Measurements from ENCODE around the gene CD2.
"Not testable (repeated sequence)": the region's sequence is repeated elsewhere in the genome, so short reads cannot be mapped to it uniquely, and the experiment has no call there.

Gene CD2

DNA sequence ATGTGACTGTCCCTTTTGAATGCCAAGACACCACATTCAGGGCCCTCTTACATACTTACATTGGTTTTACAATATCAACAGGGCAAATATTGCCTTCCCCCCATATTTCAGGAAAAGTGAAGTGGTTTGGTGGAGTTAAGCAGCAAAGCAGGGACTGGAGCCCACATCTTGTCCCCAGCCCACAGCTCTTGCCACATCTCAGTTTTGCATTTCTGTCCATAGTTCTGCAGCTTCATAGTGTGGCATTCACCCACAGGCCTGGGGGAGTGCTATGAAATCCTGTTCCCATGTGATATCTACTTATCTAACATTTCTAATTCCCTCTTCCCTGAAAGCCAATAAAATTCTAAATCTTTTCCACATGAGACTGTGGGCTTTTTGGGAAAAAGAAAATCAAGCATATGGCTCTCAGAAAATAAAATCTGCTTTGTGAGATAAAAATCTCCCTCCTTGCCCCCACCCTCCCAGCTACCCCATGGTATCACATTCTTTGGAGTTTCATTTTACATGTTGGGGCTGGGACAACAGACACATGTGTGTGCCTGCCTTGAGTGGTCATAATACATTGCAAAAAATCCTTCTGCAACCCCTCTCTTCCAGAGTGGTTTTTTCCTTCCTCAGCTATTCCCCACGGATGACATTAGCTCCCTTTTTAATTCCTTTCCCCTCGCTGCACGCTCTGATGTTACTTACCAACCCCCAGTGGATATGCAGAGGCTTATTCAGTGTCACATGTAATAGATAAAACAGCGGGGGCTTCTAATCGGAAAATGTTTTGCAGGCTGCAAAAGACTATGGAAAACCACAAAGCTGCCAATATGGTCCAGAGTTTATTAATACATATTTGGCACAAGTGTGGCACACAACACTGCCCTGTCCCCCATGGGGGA lies 20.5 kb upstream of the CD2 start:
- DNase-seq: no peak

GRCh38 chr1:116735246-116735645 lies 19.0 kb upstream of the CD2 start:
- DNase-seq: no peak

GRCh38 chr1:116737020-116737854 lies 17.0 kb upstream of the CD2 start:
- peak; percentile 16 for DNase-seq

DNA sequence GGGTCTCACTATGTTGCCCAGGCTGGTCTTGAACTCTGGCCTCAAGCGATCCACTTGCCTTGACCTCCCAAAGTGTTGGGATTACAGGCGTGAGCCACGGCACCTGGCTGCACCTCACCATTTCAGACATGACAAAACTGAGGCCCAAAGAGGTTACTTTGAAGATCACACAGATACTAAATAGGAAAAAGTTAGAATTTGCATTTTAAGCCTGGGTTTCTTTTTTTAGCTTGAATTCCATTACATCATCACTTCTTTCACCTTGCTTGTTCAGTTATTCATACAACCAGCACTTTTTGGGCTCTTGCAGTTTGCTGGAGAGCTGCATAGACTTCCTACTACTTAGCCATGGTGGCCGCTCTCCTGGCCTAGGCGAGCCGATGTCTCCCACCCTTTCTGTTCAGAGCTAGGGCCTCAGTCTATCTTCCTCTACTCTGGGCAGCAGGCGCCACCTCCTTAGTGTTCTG lies 16.3 kb upstream of the CD2 start:
- no peak for DNase-seq

DNA sequence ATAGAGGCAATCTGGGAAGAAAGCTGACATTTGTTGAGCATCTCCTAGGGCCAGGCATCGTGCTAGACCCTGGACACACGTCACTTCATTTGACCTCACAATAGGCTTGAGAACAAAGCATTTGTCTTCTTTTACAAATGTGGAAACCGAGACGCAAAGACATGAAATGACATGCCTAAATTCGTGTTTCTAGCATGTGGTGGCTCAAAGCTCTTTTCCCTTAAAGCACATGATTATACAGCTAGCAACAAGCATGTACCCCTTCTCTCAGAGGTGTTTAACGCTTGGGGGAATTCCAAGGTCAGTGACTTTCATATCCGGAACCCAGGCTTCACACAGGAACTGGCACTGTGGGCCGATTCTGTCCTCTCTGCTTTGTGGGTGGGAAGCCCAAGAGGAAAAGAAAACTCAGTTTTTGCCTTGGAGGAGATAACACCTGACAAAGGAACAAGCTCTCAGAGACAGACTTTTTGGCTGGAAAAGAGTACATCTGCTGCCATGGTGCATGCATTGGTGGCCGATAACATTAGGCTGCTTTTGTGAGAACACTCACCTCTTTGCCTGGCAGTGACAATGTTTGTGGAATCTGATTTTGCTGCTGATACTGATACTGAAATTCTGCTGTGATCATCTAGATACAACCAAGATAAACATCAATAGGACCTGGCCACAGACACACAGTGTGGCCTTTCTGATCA lies 15.4 kb upstream of the CD2 start:
- DNase-seq: no peak

- DNase-seq: no peak
These were observed 14.7 kb upstream of the CD2 start for GRCh38 chr1:116739371-116740012.

DNA sequence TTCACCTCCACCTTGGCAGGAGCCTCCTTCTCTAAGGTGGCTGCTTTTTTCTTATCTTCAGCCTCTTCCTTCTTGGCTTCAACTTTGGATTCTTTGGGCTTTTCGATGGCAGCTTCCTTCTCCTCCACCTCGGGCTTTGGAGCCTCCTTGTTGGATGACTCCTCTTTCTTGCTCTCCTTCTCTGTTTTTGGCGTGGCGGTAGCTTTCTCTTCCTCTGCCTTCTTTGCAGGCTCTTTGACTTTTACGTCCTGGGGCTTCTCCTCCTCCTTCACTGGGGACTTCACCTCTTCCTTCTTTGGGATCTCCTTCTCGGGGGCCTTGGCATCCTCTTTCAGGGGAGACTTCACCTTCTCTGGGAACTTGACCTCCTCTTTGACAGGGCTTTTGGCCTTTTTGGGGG lies 13.9 kb upstream of the CD2 start:
- no peak for DNase-seq

- DNase-seq: no peak
These were observed 13.5 kb upstream of the CD2 start for GRCh38 chr1:116740746-116741145.

DNA sequence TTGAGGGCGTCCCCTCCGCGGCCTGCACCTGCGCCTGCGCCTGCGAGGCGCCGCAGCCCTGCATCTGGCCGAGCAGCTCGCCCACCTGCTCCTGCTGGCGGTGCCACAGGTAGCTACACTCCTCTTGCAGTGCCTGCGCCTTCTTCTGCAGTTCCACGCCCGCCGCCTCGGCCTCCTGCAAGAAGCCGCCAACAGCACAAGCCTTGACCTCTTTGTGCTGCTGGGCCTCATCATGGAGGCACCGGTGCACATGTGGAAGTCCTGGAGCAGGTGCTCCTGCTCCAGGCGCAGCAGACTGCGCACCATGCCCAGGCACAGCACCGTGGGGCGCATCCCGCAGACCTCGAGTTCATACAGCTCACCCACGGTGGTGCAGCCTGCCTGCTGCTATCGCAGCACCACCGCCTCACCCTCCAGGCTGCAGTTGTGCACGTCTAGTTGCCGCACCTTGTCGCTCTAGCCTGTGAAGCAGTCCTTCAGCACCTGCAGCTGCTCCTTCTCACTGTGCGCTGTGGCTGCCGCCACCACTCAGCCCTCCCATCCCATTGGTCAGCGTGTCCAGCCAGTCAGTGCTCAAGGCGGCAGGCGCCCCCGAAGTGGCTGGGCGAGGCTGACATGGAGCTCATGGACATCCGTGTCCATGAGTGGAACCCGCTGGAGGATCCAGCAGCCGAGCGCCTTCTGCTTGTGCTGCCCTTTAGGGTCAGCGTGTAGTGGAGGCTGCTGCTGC lies 12.2 kb upstream of the CD2 start:
- no peak for DNase-seq

GRCh38 chr1:116743535-116743934 lies 10.7 kb upstream of the CD2 start:
- no peak for DNase-seq

GRCh38 chr1:116748272-116748671 lies 6.0 kb upstream of the CD2 start:
- no peak for DNase-seq

DNA sequence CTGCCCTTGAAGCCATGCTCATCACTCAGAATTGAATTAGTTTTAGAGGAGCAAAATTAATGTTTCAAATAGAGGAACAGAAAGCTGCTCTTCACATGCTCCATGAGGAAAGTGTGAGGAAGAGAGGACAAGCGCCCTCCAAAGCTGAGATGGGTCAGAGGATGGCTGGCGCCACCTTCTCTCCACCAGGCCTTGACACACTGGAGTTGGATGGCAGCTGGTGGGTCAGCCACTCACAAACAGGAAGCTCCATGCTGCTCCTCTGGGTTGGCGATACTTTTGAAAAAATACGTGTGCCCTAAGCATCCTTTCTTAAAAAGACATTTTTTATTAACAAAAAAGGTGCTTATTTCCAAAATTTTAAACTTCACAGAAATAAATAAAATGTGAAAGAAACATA lies 3.1 kb upstream of the CD2 start:
- DNase-seq: no peak

DNA sequence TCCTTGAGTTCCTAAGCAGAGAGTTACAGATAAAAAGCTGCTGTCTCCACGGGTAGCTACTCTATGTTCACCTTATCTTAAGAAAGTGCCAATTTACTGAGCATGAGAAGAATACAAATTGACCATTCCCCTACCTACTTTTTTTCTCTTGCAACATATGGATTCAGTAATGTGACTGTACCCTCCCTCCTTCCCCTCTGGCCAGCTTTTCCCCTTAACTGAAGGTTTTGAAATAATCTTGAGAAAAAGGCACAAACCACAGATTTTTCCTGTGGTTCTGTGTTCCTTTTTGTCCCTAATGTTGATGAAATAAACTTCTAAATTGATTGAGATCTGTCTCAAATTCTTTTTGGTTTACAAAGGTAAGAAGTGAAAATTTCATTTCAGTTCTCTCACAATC lies 2.6 kb upstream of the CD2 start:
- no peak for DNase-seq

DNA sequence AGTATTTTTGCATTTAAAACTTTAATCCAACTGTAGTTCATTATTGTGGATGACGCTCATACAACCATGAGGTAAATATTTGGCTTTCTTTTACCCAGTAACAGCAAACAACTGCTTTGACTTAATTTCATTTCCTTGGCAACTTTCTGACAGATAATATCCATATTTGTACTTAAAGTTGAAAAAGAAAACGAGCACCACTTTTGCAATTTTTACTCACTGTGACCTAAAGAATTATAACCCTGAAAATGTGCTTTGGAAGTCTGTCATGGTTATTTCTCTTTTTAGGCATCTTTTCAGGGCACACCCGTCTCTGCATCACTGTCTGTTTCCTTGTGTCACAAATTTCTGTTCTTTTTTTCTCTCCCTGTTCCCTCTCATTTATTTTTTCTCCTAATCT lies 918 bp upstream of the CD2 start:
- DNase-seq: no peak

DNA sequence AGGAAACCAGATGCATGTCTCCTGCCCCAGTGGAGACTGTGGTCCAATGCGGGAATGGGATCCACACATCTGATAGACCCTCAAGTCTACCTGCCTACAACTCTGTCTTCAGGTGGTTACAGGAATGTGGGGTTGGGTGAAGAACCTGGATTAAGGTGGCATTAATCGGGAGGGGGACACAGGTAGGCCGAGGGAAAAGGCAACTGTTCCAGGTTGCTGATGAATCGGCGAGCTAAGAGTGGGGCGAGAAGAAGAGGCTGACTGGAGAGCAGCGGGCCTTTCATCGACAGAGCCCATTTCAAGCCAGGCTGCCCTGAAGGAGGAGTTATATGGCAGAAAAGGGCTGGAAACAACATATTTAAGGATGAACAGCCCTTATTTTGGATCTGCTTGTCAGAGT lies 836 bp downstream of the CD2 start:
- no peak for DNase-seq

DNA sequence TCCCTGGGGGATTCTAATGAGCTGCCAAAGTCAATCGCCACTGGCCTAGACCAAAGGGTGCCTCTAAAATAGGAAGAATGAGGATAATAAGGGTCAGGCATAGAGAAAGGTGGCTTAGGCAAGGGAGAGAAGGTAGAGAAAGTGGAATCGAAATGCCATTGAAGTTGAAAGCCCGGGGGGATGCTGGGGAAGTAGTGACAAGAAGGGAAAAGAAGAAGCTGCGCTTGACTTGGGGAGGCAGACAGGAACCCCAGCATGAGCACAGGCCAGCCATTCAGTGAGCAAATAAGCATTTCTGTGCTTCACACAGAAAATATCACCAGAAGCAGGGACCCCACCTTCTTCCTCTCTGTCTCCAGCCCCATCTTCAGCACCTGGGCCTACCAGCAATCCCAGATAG lies 1.5 kb downstream of the CD2 start:
- no peak for DNase-seq

GRCh38 chr1:116756092-116756491 lies 1.9 kb downstream of the CD2 start:
- not testable (repeated sequence) for DNase-seq

DNA sequence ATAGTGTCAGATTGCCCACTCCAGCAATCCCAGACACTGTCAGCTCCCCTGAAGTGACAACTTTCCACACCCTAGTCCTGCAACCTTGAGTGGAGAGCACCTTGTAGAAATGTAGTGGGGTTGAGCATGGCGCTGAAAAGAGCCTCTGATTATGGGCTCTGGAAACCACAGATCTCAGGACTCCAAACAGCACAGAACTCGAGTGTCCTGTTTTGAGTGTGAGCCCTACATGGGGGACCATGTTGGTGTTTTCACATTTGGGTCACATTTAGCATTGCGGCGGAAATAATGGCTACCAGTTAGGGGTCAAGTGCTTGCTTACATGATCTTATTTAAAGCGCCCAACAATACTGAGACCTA lies 4.2 kb downstream of the CD2 start:
- not testable (repeated sequence) for DNase-seq

DNA sequence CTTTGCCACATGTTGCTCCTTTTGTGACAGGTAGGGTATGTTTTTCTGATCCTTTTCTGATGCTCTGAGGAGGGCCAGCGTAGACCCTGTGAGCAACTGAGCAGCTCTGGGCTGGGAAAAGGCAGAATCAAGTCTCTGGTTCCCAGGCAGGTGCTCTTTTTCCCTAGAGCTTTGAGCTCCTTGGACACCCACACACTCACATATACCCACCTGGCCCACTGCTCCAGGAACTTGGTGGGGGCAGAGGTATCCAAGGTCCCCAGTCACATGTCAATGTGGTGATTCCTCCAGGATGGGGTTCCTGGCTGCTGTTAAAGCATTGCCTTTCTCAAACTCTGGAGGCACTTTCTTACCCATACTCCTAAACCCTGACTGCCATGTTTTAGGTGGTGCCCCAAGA lies 5.4 kb downstream of the CD2 start:
- no peak for DNase-seq

DNA sequence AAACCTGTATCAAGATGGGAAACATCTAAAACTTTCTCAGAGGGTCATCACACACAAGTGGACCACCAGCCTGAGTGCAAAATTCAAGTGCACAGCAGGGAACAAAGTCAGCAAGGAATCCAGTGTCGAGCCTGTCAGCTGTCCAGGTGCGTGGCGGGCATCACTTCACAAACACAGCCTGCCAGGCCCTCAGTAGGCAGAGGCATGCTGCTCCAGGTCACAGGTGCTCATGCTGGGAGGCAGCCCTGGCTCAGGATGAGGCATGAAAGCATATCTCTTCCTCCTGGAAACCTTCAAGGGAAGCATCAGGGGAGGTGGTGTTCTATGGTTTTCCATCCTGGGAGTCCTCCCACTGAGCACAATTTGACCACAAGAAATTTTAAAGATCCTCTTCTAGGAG lies 6.3 kb downstream of the CD2 start:
- no peak for DNase-seq

DNA sequence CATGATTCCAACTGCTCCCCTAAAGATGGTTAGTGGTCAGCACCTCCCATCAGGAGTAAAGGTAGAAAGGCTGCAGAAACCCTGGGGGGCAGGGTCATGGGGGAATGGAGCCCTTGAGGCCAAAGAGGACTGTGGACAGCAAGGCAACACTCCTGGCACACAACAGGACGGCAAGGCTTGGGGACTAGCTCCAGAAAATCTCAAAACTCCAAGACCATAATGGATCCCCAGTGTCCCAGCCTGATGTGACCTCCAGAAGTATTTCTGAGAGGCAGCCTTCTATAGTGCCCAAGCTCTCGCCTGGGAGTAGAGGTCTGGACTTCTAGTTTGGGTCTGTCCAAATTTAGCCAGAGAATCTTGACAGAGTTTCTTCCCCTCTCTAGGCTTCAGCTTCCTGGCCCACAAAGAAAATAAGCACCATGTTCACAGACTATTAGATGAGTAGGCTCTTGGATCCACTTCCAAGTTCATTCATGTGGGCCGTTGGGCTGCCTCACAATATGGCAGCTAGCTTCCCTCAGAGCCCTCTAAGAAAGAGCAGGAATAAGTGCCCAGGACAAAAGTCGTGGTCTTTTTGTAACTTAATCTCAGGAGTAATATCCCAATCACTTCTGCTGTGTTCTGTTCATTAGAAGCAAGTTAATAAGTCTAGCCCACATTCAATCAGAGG lies 6.9 kb downstream of the CD2 start:
- no peak for DNase-seq

GRCh38 chr1:116762281-116762680 lies 8.1 kb downstream of the CD2 start:
- DNase-seq: no peak

Measured in GDM1 (cell line).